HG03280 (cell line): ENCODE data around the gene SCAMP4.
"Not testable (repeated sequence)": the region's sequence is repeated elsewhere in the genome, so short reads cannot be mapped to it uniquely, and the experiment has no call there.

ENCODE experiments used
- ATAC-seq: cut with Tn5 transposase; IDR thresholded peaks from one replicate; pipeline ENCODE4 v1.9.1; 2021; ENCODE audit warnings: mild to moderate bottlenecking, moderate library complexity; ENCODE audit not compliant: unreplicated experiment

SCAMP4 gene

GRCh38 chr19:1882786-1883692 lies 22.2 kb upstream of the SCAMP4 start:
- no peak for ATAC-seq

- no peak for ATAC-seq
Observed at GRCh38 chr19:1883784-1884183, 21.4 kb upstream of the SCAMP4 start.

GRCh38 chr19:1884291-1884718 lies 20.9 kb upstream of the SCAMP4 start:
- ATAC-seq, result no peak

- peak; percentile 21 for ATAC-seq
Observed at GRCh38 chr19:1884719-1885334, 20.4 kb upstream of the SCAMP4 start.

- ATAC-seq, result peak; percentile 93
Observed at GRCh38 chr19:1885398-1886119, 19.6 kb upstream of the SCAMP4 start, which contains the start of gene ABHD17A. Gene ABHD17A, minus strand, starts transcription at chr19:1885496. Its CDS starts 3,930 bp downstream, at chr19:1881566.

GRCh38 chr19:1886360-1886759 lies 18.8 kb upstream of the SCAMP4 start:
- not testable (repeated sequence) for ATAC-seq

- no peak for ATAC-seq
Observed at GRCh38 chr19:1888385-1888784, 16.8 kb upstream of the SCAMP4 start.

- ATAC-seq, result no peak
Observed at GRCh38 chr19:1889907-1890306, 15.3 kb upstream of the SCAMP4 start.

- no peak for ATAC-seq
Observed at GRCh38 chr19:1893791-1894190, 11.4 kb upstream of the SCAMP4 start.

- no peak for ATAC-seq
Observed at GRCh38 chr19:1896508-1896907, 8.7 kb upstream of the SCAMP4 start.

- no peak for ATAC-seq
Observed at GRCh38 chr19:1901940-1902404, 3.2 kb upstream of the SCAMP4 start.

- ATAC-seq, result no peak
Observed at GRCh38 chr19:1902923-1903322, 2.3 kb upstream of the SCAMP4 start.

GRCh38 chr19:1904860-1905109 lies 414 bp upstream of the SCAMP4 start:
- ATAC-seq, result no peak

GRCh38 chr19:1905863-1906375 lies 720 bp downstream of the SCAMP4 start:
- no peak for ATAC-seq

GRCh38 chr19:1906985-1907562 lies 1.9 kb downstream of the SCAMP4 start:
- no peak for ATAC-seq

- no peak for ATAC-seq
Observed at GRCh38 chr19:1907563-1908363, 2.6 kb downstream of the SCAMP4 start.

GRCh38 chr19:1908364-1908678 lies 3.1 kb downstream of the SCAMP4 start:
- no peak for ATAC-seq

GRCh38 chr19:1909761-1910080 lies 4.5 kb downstream of the SCAMP4 start:
- no peak for ATAC-seq

- no peak for ATAC-seq
Observed at GRCh38 chr19:1910177-1910576, 5.0 kb downstream of the SCAMP4 start.

- ATAC-seq, result no peak
Observed at GRCh38 chr19:1911098-1911497, 5.9 kb downstream of the SCAMP4 start.

GRCh38 chr19:1911995-1912394 lies 6.8 kb downstream of the SCAMP4 start:
- no peak for ATAC-seq
